IMR-90 (cell line): ENCODE measurements around the gene RAB26. TPM values are rescaled to one million over a fixed set of nuclear protein-coding genes. Genes with fewer than 3 reads are reported as not detected.

ENCODE experiments used
- ATAC-seq: fragments of 200-7000 bp; cut with Tn5 transposase; 2 replicates; pipeline ENCODE4 v1.9.1; 2020; ENCODE audit warnings: low read depth, mild to moderate bottlenecking, moderate library complexity
- BruUV-seq: library from RNA; stranded (reverse); fragments of 400-500 nt; replicated peaks from 2 replicates; lab custom pipeline; 2021; lab: Mats Ljungman, UMichigan
- CTCF ChIA-PET: fragments of 300-600 bp; formaldehyde crosslinking; extraction: SDS; loops from one replicate; lab custom pipeline; 2021; ENCODE audit warnings: antibody characterized with exemption; lab: Yijun Ruan, JAX
- POLR2A ChIA-PET: fragments of 300-600 bp; sonication (Branson Sonifier 250); formaldehyde crosslinking; loops from one replicate; lab custom pipeline; 2022; ENCODE audit warnings: antibody characterized with exemption; ENCODE audit not compliant: unreplicated experiment; lab: Charles Lee
- DNase-seq: peaks from one replicate; pipeline ENCODE4 v3.0.0; 2013
- H2AFZ ChIP-seq: replicated peaks from 2 replicates; pipeline ENCODE3; 2013; ENCODE audit warnings: low read length, mild to moderate bottlenecking; ENCODE audit not compliant: poor library complexity
- H2AK5ac ChIP-seq: 2 replicates; pipeline ENCODE4 v1.6.1; 2013; ENCODE audit warnings: low read depth, low read length, inconsistent platforms
- H2AK9ac ChIP-seq: replicated peaks from 2 replicates; pipeline ENCODE3; 2013; ENCODE audit warnings: mild to moderate bottlenecking, low read depth, low read length, moderate library complexity; ENCODE audit not compliant: poor library complexity
- H2BK120ac ChIP-seq: 2 replicates; pipeline ENCODE4 v1.6.1; 2013; ENCODE audit warnings: low read depth, low read length, inconsistent platforms
- H2BK15ac ChIP-seq: 3 replicates; pipeline ENCODE4 v1.6.1; 2013; ENCODE audit warnings: low read depth, low read length, inconsistent platforms
- H2BK20ac ChIP-seq: 2 replicates; pipeline ENCODE4 v1.6.1; 2013; ENCODE audit warnings: low read depth, mild to moderate bottlenecking, inconsistent platforms, low read length, moderate library complexity
- H2BK5ac ChIP-seq: 2 replicates; pipeline ENCODE4 v1.6.1; 2013; ENCODE audit warnings: mild to moderate bottlenecking, low read depth, low read length, inconsistent platforms; ENCODE audit not compliant: poor library complexity, severe bottlenecking
- H3K14ac ChIP-seq: replicated peaks from 2 replicates; pipeline ENCODE4 v1.6.1; 2013; ENCODE audit warnings: low read depth, low read length, inconsistent platforms
- H3K18ac ChIP-seq: 2 replicates; pipeline ENCODE4 v1.6.1; 2013; ENCODE audit warnings: low read depth, low read length, control low read depth
- H3K23ac ChIP-seq: 2 replicates; pipeline ENCODE4 v1.6.1; 2013; ENCODE audit warnings: low read depth, low read length, inconsistent platforms
- H3K27ac ChIP-seq: 2 replicates; pipeline ENCODE4 v1.5.1; 2013; ENCODE audit warnings: mild to moderate bottlenecking, control low read depth, low read length; ENCODE audit not compliant: insufficient read depth
- H3K27me3 ChIP-seq: 2 replicates; pipeline ENCODE4 v1.6.1; 2013; ENCODE audit warnings: low read length; ENCODE audit not compliant: control insufficient read depth, insufficient read depth
- H3K36me3 ChIP-seq: 2 replicates; pipeline ENCODE4 v1.6.1; 2013; ENCODE audit warnings: low read length, mixed read lengths; ENCODE audit not compliant: control insufficient read depth, insufficient read depth
- H3K4ac ChIP-seq: 2 replicates; pipeline ENCODE4 v1.6.1; 2013; ENCODE audit warnings: low read depth, low read length, inconsistent platforms
- H3K4me1 ChIP-seq: 2 replicates; pipeline ENCODE4 v1.6.1; 2013; ENCODE audit warnings: low read length, mixed read lengths; ENCODE audit not compliant: control insufficient read depth, insufficient read depth
- H3K4me2 ChIP-seq: 2 replicates; pipeline ENCODE4 v1.6.1; 2013; ENCODE audit warnings: low read depth, mild to moderate bottlenecking, control low read depth, low read length, moderate library complexity
- H3K4me3 ChIP-seq: 2 replicates; pipeline ENCODE4 v1.5.1; 2013; ENCODE audit warnings: low read depth, mild to moderate bottlenecking, control low read depth, low read length, moderate library complexity; ENCODE audit not compliant: insufficient read depth
- H3K56ac ChIP-seq: 2 replicates; pipeline ENCODE4 v1.6.1; 2013; ENCODE audit warnings: low read length, inconsistent platforms; ENCODE audit not compliant: insufficient read depth; ENCODE audit errors: extremely low read depth
- H3K79me1 ChIP-seq, 2 experiments: 2 replicates each; pipeline ENCODE4 v1.6.1; 2013; ENCODE audit warnings: low read length in 2 of 2, inconsistent platforms in 1 of 2, low read depth in 1 of 2
- H3K9ac ChIP-seq: 2 replicates; pipeline ENCODE4 v1.6.1; 2013; ENCODE audit warnings: low read depth, low read length, control low read depth
- H3K9me1 ChIP-seq: 2 replicates; pipeline ENCODE4 v1.6.1; 2013; ENCODE audit warnings: low read length, inconsistent platforms; ENCODE audit not compliant: insufficient read depth
- H3K9me3 ChIP-seq: 2 replicates; pipeline ENCODE4 v1.6.1; 2013; ENCODE audit warnings: low read length; ENCODE audit not compliant: control insufficient read depth, insufficient read depth
- H4K20me1 ChIP-seq: 2 replicates; pipeline ENCODE4 v1.6.1; 2013; ENCODE audit warnings: low read length, inconsistent platforms; ENCODE audit not compliant: insufficient read depth
- H4K5ac ChIP-seq: 2 replicates; pipeline ENCODE4 v1.6.1; 2013; ENCODE audit warnings: mild to moderate bottlenecking, low read depth, low read length, control low read depth
- H4K8ac ChIP-seq, 2 experiments: 2 replicates each; pipeline ENCODE4 v1.6.1; 2013; ENCODE audit warnings: low read depth in 2 of 2, low read length in 2 of 2, control low read depth in 1 of 2, inconsistent platforms in 1 of 2
- H4K91ac ChIP-seq: 2 replicates; pipeline ENCODE4 v1.6.1; 2013; ENCODE audit warnings: low read depth, low read length, inconsistent platforms; ENCODE audit not compliant: insufficient read depth
- BHLHE40 ChIP-seq: fragments of 150-350 bp; IDR thresholded peaks from 2 replicates; pipeline ENCODE4 v1.6.1; 2016; ENCODE audit warnings: mild to moderate bottlenecking, low read depth, low read length
- CEBPB ChIP-seq: IDR thresholded peaks from 2 replicates; pipeline ENCODE4 v1.6.1; 2012; ENCODE audit warnings: low read depth, low read length, improper control_type of control experiment
- CHD1 ChIP-seq: IDR thresholded peaks from 2 replicates; pipeline ENCODE4 v1.6.1; 2012; ENCODE audit warnings: low read depth, low read length, improper control_type of control experiment
- CTCF ChIP-seq: conservative IDR thresholded peaks from 2 replicates; pipeline ENCODE4 v1.5.1; 2012; ENCODE audit warnings: mild to moderate bottlenecking, low read depth, low read length, improper control_type of control experiment
- ELK1 ChIP-seq: fragments of 150-350 bp; IDR thresholded peaks from 2 replicates; pipeline ENCODE4 v1.6.1; 2016; ENCODE audit warnings: low read depth, mild to moderate bottlenecking, low read length, moderate library complexity, borderline replicate concordance
- FOS ChIP-seq: fragments of 150-350 bp; IDR thresholded peaks from 2 replicates; pipeline ENCODE4 v1.6.1; 2016; ENCODE audit warnings: low read depth, low read length
- MAFK ChIP-seq: IDR thresholded peaks from 2 replicates; pipeline ENCODE4 v1.6.1; 2012; ENCODE audit warnings: low read depth, low read length, improper control_type of control experiment
- MAZ ChIP-seq: IDR thresholded peaks from 2 replicates; pipeline ENCODE4 v1.6.1; 2012; ENCODE audit warnings: low read depth, mild to moderate bottlenecking, low read length, improper control_type of control experiment, moderate library complexity, borderline replicate concordance
- MXI1 ChIP-seq: IDR thresholded peaks from 2 replicates; pipeline ENCODE4 v1.6.1; 2012; ENCODE audit warnings: low read depth, mild to moderate bottlenecking, low read length, moderate library complexity, borderline replicate concordance
- NFE2L2 ChIP-seq: fragments of 150-350 bp; IDR thresholded peaks from 2 replicates; pipeline ENCODE4 v1.6.1; 2016; ENCODE audit warnings: low read depth, mild to moderate bottlenecking, low read length
- POLR2A ChIP-seq: IDR thresholded peaks from 2 replicates; pipeline ENCODE4 v1.6.1; 2012; ENCODE audit warnings: mild to moderate bottlenecking, low read depth, low read length
- RAD21 ChIP-seq: IDR thresholded peaks from 2 replicates; pipeline ENCODE4 v1.6.1; 2012; ENCODE audit warnings: low read length, improper control_type of control experiment
- RCOR1 ChIP-seq: IDR thresholded peaks from 2 replicates; pipeline ENCODE4 v1.6.1; 2012; ENCODE audit warnings: mild to moderate bottlenecking, low read length, improper control_type of control experiment; ENCODE audit not compliant: insufficient replicate concordance
- RFX5 ChIP-seq: IDR thresholded peaks from 2 replicates; pipeline ENCODE4 v1.8.0; 2012; ENCODE audit warnings: low read depth, mild to moderate bottlenecking, low read length, moderate library complexity
- SMC3 ChIP-seq: fragments of 150-350 bp; IDR thresholded peaks from 2 replicates; pipeline ENCODE4 v1.6.1; 2016; ENCODE audit warnings: low read depth, mild to moderate bottlenecking, antibody characterized with exemption, low read length, moderate library complexity
- WGBS, 2 experiments: methylation state at CpG; one replicate each; pipeline versions ENCODE4 v1.1.5 to v1.1.7; 2013; ENCODE audit warnings: missing lambda C conversion rate in 2 of 2; ENCODE audit not compliant: insufficient read length in 1 of 2; ENCODE audit errors: extremely low coverage in 2 of 2; 5-methylcytosine and 5-hydroxymethylcytosine counted together
- dilution Hi-C: fragments of 300-500 bp; cut with HindIII; formaldehyde crosslinking; loops from one replicate; pipeline ENCODE4 v1.14.3; 2018; ENCODE audit warnings: low sequenced_read_pairs; ENCODE audit not compliant: unreplicated experiment
- in situ Hi-C: fragments of 300-500 bp; cut with MboI; formaldehyde crosslinking; loops from 3 replicates; pipeline ENCODE4 v1.14.3; 2019; ENCODE audit warnings: low sequenced_read_pairs, inconsistent platforms, mixed read lengths
- intact Hi-C: fragments of 100-400 bp; cut with micrococcal nuclease; formaldehyde crosslinking; loops from 2 replicates; pipeline ENCODE4 v1.10.0; 2022
- polyA plus RNA-seq, 3 experiments: library from polyadenylated mRNA; depleted of rRNA; stranded (reverse); fragments of >200 nt; gene quantifications; 2 replicates each; pipeline ENCODE4 v1.2.3, GENCODE V29; 2012; ENCODE audit warnings: low replicate concordance in 1 of 3
- total RNA-seq: library from RNA; depleted of rRNA; stranded (reverse); fragments of >200 nt; gene quantifications from 2 replicates; pipeline ENCODE4 v1.2.3, GENCODE V29; 2012

The RAB26 gene
- total and polyA plus RNA-seq, 2 of the 4 experiments (the other 2 are of a cell fraction), result 1.1 to 4.5 TPM

- BruUV-seq, result no TSS peak
- CTCF ChIA-PET, result no interaction called here
- Histone ChIP-seq H4K8ac (peak overlapping the region in 1 of 2 experiments; percentile 51; a peak in 1 of 4 replicates), H3K4ac (peak overlapping the region; percentile 40; the same call in 1 of the 2 replicates), H3K79me1 (peaks cover 0 to 78% of the 10 kb centered on the region in 2 experiments; a peak in 3 of 4 replicates), H3K36me3 (peaks cover 13% of the 10 kb centered on the region), H3K27ac (peak overlapping the region; percentile 67), H2BK5ac (peak overlapping the region; percentile 73), H3K4me3 (no peak overlapping the region), H2AK9ac (peak overlapping the region; percentile 81), H3K23ac (no peak overlapping the region), H4K5ac (no peak overlapping the region), H3K4me1 (peaks cover 40% of the 10 kb centered on the region), H2AFZ (peak overlapping the region; percentile 23), H3K56ac (no peak overlapping the region), H3K9me1 (0 out of 2 replicates have a peak, but pooled peaks cover 6% of the 10 kb centered on the region), H2BK15ac (no peak overlapping the region), H3K18ac (no peak overlapping the region), H3K9ac (no peak overlapping the region), H2BK20ac (no peak overlapping the region), H4K91ac (0 out of 2 replicates have a peak overlapping the region, but pooled peaks have one; percentile 27), H3K27me3 (no peaks in the 10 kb centered on the region), H4K20me1 (peaks cover 86% of the 10 kb centered on the region), H3K14ac (no peak overlapping the region), H2BK120ac (no peak overlapping the region), H3K9me3 (no peaks in the 10 kb centered on the region), H2AK5ac (peak overlapping the region; percentile 70; the same call in 1 of the 2 replicates), H3K4me2 (no peak overlapping the region; the same call in 1 of the 2 replicates)
- intact Hi-C loops (no loop called here), dilution Hi-C loops (no loop called here), in situ Hi-C loops (no loop called here)
- no peak for ATAC-seq
- POLR2A ChIA-PET, result no interaction called here
- no peak for DNase-seq
- WGBS, 2 experiments, result 90% methylated on average over 8 of the region's 15 CpGs; no CpG with 5 or more reads in 1 of the 2 experiments
- TF ChIP-seq NFE2L2, result no peak
- no peak for TF ChIP-seq CEBPB
- TF ChIP-seq FOS, result no peak
- TF ChIP-seq MXI1, result no peak
- no peak for TF ChIP-seq POLR2A
- TF ChIP-seq RCOR1, result no peak
- TF ChIP-seq MAFK, result no peak
- no peak for TF ChIP-seq MAZ
- no peak for TF ChIP-seq RFX5
- no peak for TF ChIP-seq SMC3
- TF ChIP-seq CHD1, result no peak
- TF ChIP-seq RAD21, result no peak
- TF ChIP-seq ELK1, result no peak
- no peak for TF ChIP-seq CTCF
- no peak for TF ChIP-seq BHLHE40
Observed at GRCh38 chr16:2158262-2158638, 9.8 kb downstream of the RAB26 start.
